Mucosa of rectum (tissue), 2 donors: Measurements from ENCODE around the gene ALOX12B.
A peak's percentile ranks its signal among the peaks of the same experiment; 100 is the strongest.

Experiments
- H3K27ac ChIP-seq, 2 donors: one replicate each; pipeline ENCODE4 v1.7.0; 2013; ENCODE audit warnings: inconsistent platforms in 2 of 2, low read depth in 2 of 2, low read length in 2 of 2
- H3K27me3 ChIP-seq, 2 donors: one replicate each; pipeline ENCODE4 v1.7.0; 2013; ENCODE audit warnings: low read length in 2 of 2; ENCODE audit not compliant: control insufficient read depth in 2 of 2, insufficient read depth in 2 of 2
- H3K36me3 ChIP-seq, 2 donors: one replicate each; pipeline ENCODE4 v1.7.0; 2013; ENCODE audit warnings: low read length in 2 of 2; ENCODE audit not compliant: control insufficient read depth in 2 of 2, insufficient read depth in 2 of 2
- H3K4me1 ChIP-seq, 2 donors: one replicate each; pipeline ENCODE4 v1.7.0; 2013; ENCODE audit warnings: low read length in 2 of 2, mild to moderate bottlenecking in 1 of 2; ENCODE audit not compliant: control insufficient read depth in 2 of 2, insufficient read depth in 2 of 2
- H3K4me3 ChIP-seq, 2 donors: one replicate each; pipeline ENCODE4 v1.7.0; 2013; ENCODE audit warnings: low read length in 2 of 2
- H3K9ac ChIP-seq, 2 donors: one replicate each; pipeline ENCODE4 v1.7.0; 2013; ENCODE audit warnings: low read length in 2 of 2, low read depth in 1 of 2, mild to moderate bottlenecking in 1 of 2
- H3K9me3 ChIP-seq, 2 donors: one replicate each; pipeline ENCODE4 v1.7.0; 2013; ENCODE audit warnings: low read length in 2 of 2; ENCODE audit not compliant: control insufficient read depth in 2 of 2
- donor health status: healthy.
- donor health status: Normal muscosa, but diverticular disease.

ALOX12B gene

DNA sequence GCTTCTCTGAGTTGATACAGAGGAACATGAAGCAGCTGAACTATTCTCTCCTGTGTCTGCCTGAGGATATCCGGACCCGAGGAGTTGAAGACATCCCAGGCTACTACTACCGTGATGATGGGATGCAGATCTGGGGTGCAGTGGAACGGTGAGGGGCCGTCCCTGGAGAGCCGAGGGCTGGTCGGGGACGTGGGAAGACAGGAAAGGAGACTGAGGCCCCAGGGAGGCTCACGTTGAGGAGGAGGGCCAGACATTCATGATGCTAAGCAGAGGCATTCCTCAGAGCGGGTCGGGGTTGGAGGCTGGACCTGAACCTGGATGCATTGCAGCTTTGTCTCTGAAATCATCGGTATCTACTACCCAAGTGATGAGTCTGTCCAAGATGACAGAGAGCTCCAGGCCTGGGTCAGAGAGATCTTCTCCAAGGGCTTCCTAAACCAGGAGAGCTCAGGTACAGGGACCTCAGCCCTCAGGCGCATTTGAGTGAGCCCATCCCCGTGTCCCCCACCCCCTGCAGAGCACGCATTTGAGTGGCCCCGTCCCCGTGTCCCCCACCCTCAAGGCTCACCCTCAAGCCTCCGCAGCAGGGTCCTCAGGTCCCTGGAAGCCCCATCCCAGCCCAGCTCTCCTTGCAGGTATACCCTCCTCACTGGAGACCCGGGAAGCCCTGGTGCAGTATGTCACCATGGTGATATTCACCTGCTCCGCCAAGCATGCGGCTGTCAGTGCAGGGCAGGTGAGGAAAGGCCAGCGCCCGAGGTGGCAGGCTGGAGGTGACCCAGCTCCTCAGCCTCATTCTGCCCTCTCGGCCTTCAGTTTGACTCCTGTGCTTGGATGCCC, 40.4 kb downstream of the ALOX12B start:
- H3K27ac ChIP-seq, result no peak overlapping the region
- no peaks in the 10 kb centered on the region for H3K27me3 ChIP-seq
- H3K9ac ChIP-seq, result no peak overlapping the region
- no peak overlapping the region for H3K4me3 ChIP-seq
- H3K9me3 ChIP-seq, result no peaks in the 10 kb centered on the region
- H3K4me1 ChIP-seq, result no peaks in the 10 kb centered on the region
- H3K36me3 ChIP-seq, result no peaks in the 10 kb centered on the region

DNA sequence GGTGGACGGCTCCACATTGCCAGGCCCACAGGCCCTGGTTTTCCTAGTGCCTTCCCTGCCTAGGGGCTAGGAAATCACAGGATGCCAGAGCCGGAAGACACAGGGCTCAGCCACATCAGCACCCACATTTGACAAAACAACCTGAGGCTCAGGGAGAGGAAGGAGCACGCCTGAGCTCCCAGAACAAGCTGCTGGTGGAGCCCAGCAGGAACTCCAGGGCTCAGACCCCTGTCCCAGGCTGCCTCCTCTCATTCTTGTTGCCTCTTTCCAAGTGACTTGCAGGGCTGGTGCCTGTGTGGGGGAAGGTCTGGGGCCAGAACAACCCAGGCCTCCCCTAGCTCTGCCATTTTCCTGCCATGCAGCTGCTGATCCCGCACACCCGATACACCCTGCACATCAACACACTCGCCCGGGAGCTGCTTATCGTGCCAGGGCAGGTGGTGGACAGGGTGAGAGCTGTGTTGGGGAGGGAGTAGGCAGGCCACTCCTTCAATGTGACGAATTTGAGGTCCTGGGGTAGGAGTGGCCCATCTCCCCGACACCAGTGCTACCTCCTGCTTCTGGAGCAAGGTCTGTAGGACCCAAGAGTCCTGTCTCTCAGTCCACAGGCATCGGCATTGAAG, 41.1 kb downstream of the ALOX12B start:
- H3K4me3 ChIP-seq, result no peak overlapping the region
- H3K4me1 ChIP-seq, result no peaks in the 10 kb centered on the region
- no peaks in the 10 kb centered on the region for H3K9me3 ChIP-seq
- no peaks in the 10 kb centered on the region for H3K36me3 ChIP-seq
- no peak overlapping the region for H3K9ac ChIP-seq
- no peaks in the 10 kb centered on the region for H3K27me3 ChIP-seq
- no peak overlapping the region for H3K27ac ChIP-seq

DNA sequence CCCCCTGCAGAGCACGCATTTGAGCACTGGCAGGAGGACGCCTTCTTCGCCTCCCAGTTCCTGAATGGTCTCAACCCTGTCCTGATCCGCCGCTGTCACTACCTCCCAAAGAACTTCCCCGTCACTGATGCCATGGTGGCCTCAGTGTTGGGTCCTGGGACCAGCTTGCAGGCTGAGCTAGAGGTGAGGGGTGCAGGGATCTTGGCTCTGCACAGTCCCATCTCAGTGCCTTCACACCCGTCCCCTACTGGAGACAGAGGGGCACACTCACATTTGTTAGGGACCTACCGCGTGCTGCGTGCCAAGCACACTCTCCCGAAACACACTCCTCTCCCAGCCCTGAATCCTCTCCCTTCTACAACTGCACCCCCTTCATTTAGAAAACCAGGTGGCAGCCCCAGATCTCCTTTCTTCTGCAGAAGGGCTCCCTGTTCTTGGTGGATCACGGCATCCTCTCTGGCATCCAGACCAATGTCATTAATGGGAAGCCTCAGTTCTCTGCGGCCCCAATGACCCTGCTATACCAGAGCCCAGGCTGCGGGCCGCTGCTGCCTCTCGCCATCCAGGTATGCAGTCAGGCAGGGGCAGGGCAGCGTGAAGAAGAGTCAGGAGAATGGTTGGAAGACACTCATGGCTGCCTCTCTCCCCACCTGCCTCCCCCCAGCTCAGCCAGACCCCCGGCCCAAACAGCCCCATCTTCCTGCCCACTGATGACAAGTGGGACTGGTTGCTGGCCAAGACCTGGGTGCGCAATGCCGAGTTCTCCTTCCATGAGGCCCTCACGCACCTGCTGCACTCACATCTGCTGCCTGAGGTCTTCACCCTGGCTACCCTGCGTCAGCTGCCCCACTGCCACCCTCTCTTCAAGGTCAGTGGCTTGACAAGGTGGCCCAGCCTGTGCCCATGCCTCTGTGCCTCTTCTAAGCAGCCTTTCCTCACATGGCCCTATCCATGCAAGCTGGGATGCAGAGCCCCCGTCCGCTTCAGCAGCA, 42.4 kb downstream of the ALOX12B start:
- Histone ChIP-seq H3K27ac (no peak overlapping the region), H3K4me3 (no peak overlapping the region), H3K9me3 (no peaks in the 10 kb centered on the region)

DNA sequence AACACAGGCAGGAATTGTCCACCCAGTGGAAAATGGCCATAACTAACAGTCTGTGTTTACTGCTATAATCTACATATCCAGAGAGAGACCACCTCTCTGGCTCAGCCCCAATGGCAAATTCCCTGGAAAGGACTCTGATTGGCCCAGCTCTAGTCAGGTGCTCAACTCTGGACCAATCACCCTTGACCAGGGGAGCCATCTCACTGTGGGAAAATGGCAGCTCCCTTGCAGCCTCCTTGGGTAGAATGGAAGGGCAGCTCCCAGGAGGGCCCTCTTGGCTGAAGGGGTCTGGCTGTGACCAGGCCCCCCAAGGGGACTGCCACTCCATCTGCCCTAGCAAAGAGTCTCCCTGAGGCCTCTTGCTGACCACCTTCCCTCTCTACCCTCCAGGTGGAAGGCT, 45.5 kb downstream of the ALOX12B start:
- no peak overlapping the region for H3K4me3 ChIP-seq
- no peaks in the 10 kb centered on the region for H3K36me3 ChIP-seq
- peaks cover 3 to 8% of the 10 kb centered on the region in 2 donors for H3K4me1 ChIP-seq
- H3K27me3 ChIP-seq, result peaks cover 0 to 5% of the 10 kb centered on the region in 2 donors
- no peaks in the 10 kb centered on the region for H3K9me3 ChIP-seq
- no peak overlapping the region for H3K27ac ChIP-seq
- H3K9ac ChIP-seq, result no peak overlapping the region

More for the DNA sequence above, 42.4 kb downstream of the ALOX12B start:
- H3K4me1 ChIP-seq, result peaks cover 0 to 3% of the 10 kb centered on the region in 2 donors
- H3K27me3 ChIP-seq, result no peaks in the 10 kb centered on the region
- H3K9ac ChIP-seq, result no peak overlapping the region
- H3K36me3 ChIP-seq, result no peaks in the 10 kb centered on the region

DNA sequence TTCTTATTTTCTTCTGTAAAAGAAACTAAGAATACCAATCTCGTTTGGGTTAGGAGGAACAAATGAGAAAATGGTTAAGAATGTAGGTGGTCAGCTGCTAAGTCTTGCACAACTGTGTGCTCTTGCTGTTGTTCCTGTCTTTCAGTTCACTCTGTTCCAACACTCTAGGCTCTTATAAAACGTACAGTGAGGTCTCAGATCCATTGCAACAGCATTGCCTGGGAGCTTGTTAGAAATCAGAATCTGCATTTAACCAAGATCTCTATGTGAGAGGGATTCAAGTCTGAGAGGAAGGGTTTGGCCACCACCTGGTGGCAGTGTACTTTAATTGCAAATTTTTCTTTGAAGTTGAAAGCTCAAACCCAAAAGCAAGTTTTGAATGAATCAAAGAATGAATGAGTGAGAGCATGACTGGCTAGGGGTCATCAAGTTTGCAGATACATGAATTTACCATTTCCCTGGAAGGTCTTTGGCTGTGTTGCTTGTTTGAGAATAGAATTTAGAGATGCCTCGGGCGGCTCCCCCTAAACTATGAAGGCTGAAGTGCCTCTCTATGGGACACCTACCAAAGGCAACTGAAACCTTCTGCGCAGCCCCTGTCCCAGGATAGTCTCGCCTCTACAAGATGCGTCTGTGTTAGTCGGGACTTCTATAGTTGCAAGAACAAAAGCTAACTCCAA, 46.1 kb downstream of the ALOX12B start:
- Histone ChIP-seq H3K9ac (no peak overlapping the region), H3K4me1 (peaks cover 3 to 8% of the 10 kb centered on the region in 2 donors), H3K36me3 (no peaks in the 10 kb centered on the region), H3K9me3 (no peaks in the 10 kb centered on the region), H3K27me3 (peaks cover 0 to 5% of the 10 kb centered on the region in 2 donors), H3K4me3 (no peak overlapping the region), H3K27ac (no peak overlapping the region)

DNA sequence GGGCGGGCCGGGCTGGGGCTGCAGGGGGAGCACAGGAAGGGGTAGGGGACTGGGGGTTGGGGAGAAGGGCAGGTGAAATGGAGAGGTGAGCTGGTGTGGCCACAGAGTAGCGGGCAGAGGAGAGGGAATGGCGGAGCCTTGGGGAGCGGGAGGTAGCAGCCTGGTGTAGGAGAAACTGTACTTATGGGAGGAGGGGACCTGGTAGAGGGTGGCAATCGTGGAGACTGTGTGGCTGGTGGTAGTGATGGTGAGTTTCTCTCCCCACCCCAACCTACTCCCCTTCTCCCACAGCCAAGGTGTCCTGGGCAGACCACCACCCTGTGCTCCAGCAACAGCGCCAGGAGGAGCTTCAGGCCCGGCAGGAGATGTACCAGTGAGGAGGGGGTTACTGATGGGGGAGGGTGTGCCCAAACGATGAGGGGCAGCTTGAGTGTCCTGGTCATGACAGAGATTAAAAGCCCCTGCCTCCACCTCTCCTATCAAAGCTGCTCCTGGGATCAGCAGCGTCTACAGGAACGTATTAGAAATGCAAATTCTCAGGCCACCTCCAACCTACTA, 47.8 kb downstream of the ALOX12B start:
- no peak overlapping the region for H3K27ac ChIP-seq
- H3K4me1 ChIP-seq, result peaks cover 3 to 8% of the 10 kb centered on the region in 2 donors
- H3K4me3 ChIP-seq, result no peak overlapping the region
- H3K9ac ChIP-seq, result no peak overlapping the region
- no peaks in the 10 kb centered on the region for H3K36me3 ChIP-seq
- H3K9me3 ChIP-seq, result no peaks in the 10 kb centered on the region
- H3K27me3 ChIP-seq, result peaks cover 0 to 5% of the 10 kb centered on the region in 2 donors

DNA sequence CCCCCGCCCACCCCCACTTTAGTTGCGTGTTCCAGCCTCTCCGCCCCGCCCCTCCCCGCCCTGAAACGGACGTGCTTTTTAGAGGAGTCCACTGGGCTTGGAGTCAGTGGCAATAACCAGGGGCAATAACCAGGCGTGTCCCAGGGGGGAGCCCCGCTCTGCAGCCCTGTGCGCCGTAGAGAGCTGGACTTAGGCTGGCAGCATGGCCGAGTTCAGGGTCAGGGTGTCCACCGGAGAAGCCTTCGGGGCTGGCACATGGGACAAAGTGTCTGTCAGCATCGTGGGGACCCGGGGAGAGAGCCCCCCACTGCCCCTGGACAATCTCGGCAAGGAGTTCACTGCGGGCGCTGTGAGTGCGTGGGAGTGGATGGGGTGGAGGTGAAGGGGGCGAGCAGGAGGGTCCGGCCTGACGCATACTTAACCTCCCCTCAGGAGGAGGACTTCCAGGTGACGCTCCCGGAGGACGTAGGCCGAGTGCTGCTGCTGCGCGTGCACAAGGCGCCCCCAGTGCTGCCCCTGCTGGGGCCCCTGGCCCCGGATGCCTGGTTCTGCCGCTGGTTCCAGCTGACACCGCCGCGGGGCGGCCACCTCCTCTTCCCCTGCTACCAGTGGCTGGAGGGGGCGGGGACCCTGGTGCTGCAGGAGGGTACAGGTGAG, 48.4 kb downstream of the ALOX12B start, which contains the start of gene ALOX15B:
ALOX15B (plus strand) TSS at position 106 of the 657 bp plus-strand sequence; CDS start at position 203, 97 bp downstream.
- Histone ChIP-seq H3K9ac (peak within 1 kb of the TSS in 1 of 2 donors; percentile 40), H3K27ac (no peak within 1 kb of the TSS), H3K36me3 (no peaks in the 10 kb centered on the region), H3K9me3 (no peaks in the 10 kb centered on the region), H3K27me3 (peaks cover 0 to 5% of the 10 kb centered on the region in 2 donors), H3K4me3 (peak within 1 kb of the TSS; percentile 9 to 20), H3K4me1 (peaks cover 3 to 8% of the 10 kb centered on the region in 2 donors)

DNA sequence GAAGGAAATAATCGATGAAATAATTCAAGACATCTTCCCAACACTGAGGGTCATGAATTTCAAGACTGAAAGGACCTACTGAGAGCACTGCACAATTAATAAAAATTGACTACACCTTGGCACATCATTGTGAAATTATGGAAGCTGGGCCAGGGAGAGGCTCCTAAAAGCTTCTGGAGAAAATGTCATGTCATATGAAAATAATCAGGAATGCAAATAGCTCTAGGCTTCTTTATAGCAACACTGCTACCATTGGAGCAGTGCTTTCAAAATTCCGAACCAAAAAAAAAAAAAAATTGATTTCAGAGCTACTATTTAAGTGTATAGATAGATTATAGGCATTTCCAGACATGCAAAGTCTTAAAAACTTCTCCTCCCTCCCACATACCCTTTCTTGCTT, 55.1 kb downstream of the ALOX12B start:
- H3K4me3 ChIP-seq, result no peak overlapping the region
- H3K36me3 ChIP-seq, result no peaks in the 10 kb centered on the region
- peaks cover 7 to 12% of the 10 kb centered on the region in 2 donors for H3K27me3 ChIP-seq
- no peak overlapping the region for H3K27ac ChIP-seq
- no peak overlapping the region for H3K9ac ChIP-seq
- no peaks in the 10 kb centered on the region for H3K9me3 ChIP-seq
- no peaks in the 10 kb centered on the region for H3K4me1 ChIP-seq

DNA sequence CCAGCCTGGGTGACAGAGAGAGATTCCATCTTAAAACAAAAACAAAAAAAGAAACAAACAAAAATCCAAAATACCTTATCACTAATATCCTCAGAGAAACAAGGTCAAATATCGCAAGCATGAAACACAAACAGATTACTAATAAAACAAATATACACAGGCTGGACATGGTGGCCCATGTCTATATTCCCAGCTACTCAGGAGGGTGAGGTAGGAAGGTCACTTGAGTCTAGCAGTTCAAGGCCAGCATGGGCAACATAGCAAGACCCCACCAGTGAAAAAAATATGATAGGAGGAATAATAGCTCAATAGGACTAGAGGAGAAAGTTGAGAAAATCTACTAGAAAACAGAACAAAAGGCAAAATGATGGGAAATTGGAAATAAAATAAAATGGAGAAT, 55.6 kb downstream of the ALOX12B start:
- H3K36me3 ChIP-seq, result no peaks in the 10 kb centered on the region
- no peak overlapping the region for H3K4me3 ChIP-seq
- no peak overlapping the region for H3K27ac ChIP-seq
- H3K4me1 ChIP-seq, result no peaks in the 10 kb centered on the region
- H3K9me3 ChIP-seq, result no peaks in the 10 kb centered on the region
- H3K27me3 ChIP-seq, result peaks cover 7 to 16% of the 10 kb centered on the region in 2 donors
- H3K9ac ChIP-seq, result no peak overlapping the region
